HepG2 (cell line): ENCODE measurements around the gene ENSA. TPM values are rescaled to one million over a fixed set of nuclear protein-coding genes. Genes with fewer than 3 reads are reported as not detected.

ENCODE experiments used
- ATAC-seq: fragments of 200-7000 bp; cut with Tn5 transposase; 3 replicates; pipeline ENCODE4 v1.9.1; 2020; ENCODE audit warnings: mild to moderate bottlenecking, moderate library complexity
- Bru-seq: library from RNA; stranded (reverse); fragments of 400-500 nt; gene quantifications from one replicate; lab custom pipeline; 2021; lab: Mats Ljungman, UMichigan
- BruChase-seq, 2 experiments: library from RNA; stranded (reverse); fragments of 400-500 nt; gene quantifications; one replicate each; lab custom pipeline; 2021; lab: Mats Ljungman, UMichigan
- BruUV-seq: library from RNA; stranded (reverse); fragments of 400-500 nt; replicated peaks from 2 replicates; lab custom pipeline; 2021; lab: Mats Ljungman, UMichigan
- CTCF ChIA-PET: fragments of 300-600 bp; formaldehyde crosslinking; extraction: SDS; loops from one replicate; lab custom pipeline; 2021; ENCODE audit warnings: low total read pairs, inconsistent platforms, low intra/inter-chr PET ratio; lab: Yijun Ruan, JAX
- POLR2A ChIA-PET: fragments of 350-600 bp; sonication (Branson Sonifier 250); formaldehyde crosslinking; loops from one replicate; lab custom pipeline; 2020; ENCODE audit warnings: antibody characterized with exemption, inconsistent platforms; lab: Yijun Ruan, JAX
- DNase-seq: peaks from one replicate; pipeline ENCODE4 v3.0.0-alpha.2; 2015; ENCODE audit warnings: low spot score
- FAIRE-seq: peaks from 3 replicates; lab custom pipeline; 2011; peaks lifted over from hg19 to GRCh38; lab: Jason Lieb, UNC
- H2AFZ ChIP-seq: one replicate; pipeline ENCODE4 v1.6.1; 2011; ENCODE audit warnings: low read length, inconsistent platforms
- H3K27ac ChIP-seq: fragments of 300-600 bp; 3 replicates; pipeline ENCODE4 v1.8.0; 2011; ENCODE audit warnings: mixed run types, mild to moderate bottlenecking, mixed read lengths, low read length, inconsistent platforms; ENCODE audit not compliant: insufficient read depth; ENCODE audit errors: extremely low read length
- H3K27me3 ChIP-seq, 2 experiments: fragments of 200-600 bp in 1 of 2; 2 replicates in 1 of 2; 3 replicates in 1 of 2; pipeline versions ENCODE4 v1.6.0 to v1.8.0; 2011; ENCODE audit warnings: low read length in 2 of 2, mild to moderate bottlenecking in 2 of 2, moderate library complexity in 2 of 2, inconsistent platforms in 1 of 2; ENCODE audit not compliant: insufficient read depth in 2 of 2, control insufficient read depth in 1 of 2
- H3K36me3 ChIP-seq, 2 experiments: fragments of 200-600 bp in 1 of 2; replicated peaks in 1 of 2; 2 replicates in 1 of 2; 3 replicates in 1 of 2; pipeline versions ENCODE4 v1.5.1 to v1.8.0; 2011; ENCODE audit warnings: low read length in 2 of 2, inconsistent platforms in 1 of 2; ENCODE audit not compliant: insufficient read depth in 2 of 2, control insufficient read depth in 1 of 2
- H3K4me1 ChIP-seq: 2 replicates; pipeline ENCODE4 v1.5.1; 2012; ENCODE audit warnings: low read length, inconsistent platforms; ENCODE audit not compliant: insufficient read depth
- H3K4me2 ChIP-seq: 2 replicates; pipeline ENCODE4 v1.6.0; 2011; ENCODE audit warnings: low read depth, low read length, inconsistent platforms
- H3K4me3 ChIP-seq, 3 experiments: fragments of 200-600 bp in 1 of 3; sonication (generic), shearing (Covaris generic) in 1 of 3; replicated peaks in 1 of 3; 2 replicates each; pipeline ENCODE4 v1.5.1; 2011 to 2016; ENCODE audit warnings: low read length in 3 of 3, inconsistent platforms in 2 of 3, low read depth in 2 of 3, mild to moderate bottlenecking in 2 of 3, control low read depth in 1 of 3, mixed read lengths in 1 of 3; ENCODE audit not compliant: insufficient read depth in 1 of 3
- H3K79me2 ChIP-seq: one replicate; pipeline ENCODE4 v1.6.1; 2011; ENCODE audit warnings: low read length, inconsistent platforms; ENCODE audit not compliant: insufficient read depth
- H3K9ac ChIP-seq: 2 replicates; pipeline ENCODE4 v1.6.0; 2011; ENCODE audit warnings: mild to moderate bottlenecking, low read depth, low read length, inconsistent platforms; ENCODE audit not compliant: insufficient read depth
- H3K9me3 ChIP-seq: 2 replicates; pipeline ENCODE4 v1.5.1; 2012; ENCODE audit warnings: mild to moderate bottlenecking, low read length
- H4K20me1 ChIP-seq: 2 replicates; pipeline ENCODE4 v1.6.0; 2011; ENCODE audit warnings: inconsistent platforms, mild to moderate bottlenecking, low read length, moderate library complexity; ENCODE audit not compliant: insufficient read depth
- PAWR ChIP-seq: sonication (generic); formaldehyde crosslinking; IDR thresholded peaks from 2 replicates; pipeline ENCODE4 v1.4.0; 2020; ENCODE audit warnings: missing genetic modification reagents, mild to moderate bottlenecking, borderline replicate concordance
- ZUFSP ChIP-seq: sonication (generic); formaldehyde crosslinking; IDR thresholded peaks from 2 replicates; pipeline ENCODE4 v1.9.0; 2021; ENCODE audit warnings: missing genetic modification reagents, mild to moderate bottlenecking, borderline replicate concordance
- WGBS: methylation state at CpG from one replicate; pipeline ENCODE4 v1.1.6; 2017; ENCODE audit warnings: low lambda C conversion rate; 5-methylcytosine and 5-hydroxymethylcytosine counted together
- in situ Hi-C: cut with HindIII; loops from 2 replicates; pipeline ENCODE4 v1.10.0; 2017; ENCODE audit warnings: low pct_unique_long_range_greater_than_20kb; ENCODE audit not compliant: extremely low pct_ligation_motif_present
- intact Hi-C: fragments of 100-400 bp; cut with micrococcal nuclease; formaldehyde crosslinking; loops from one replicate; pipeline ENCODE4 v1.10.0; 2022; ENCODE audit not compliant: unreplicated experiment
- long read RNA-seq, 2 experiments: library from RNA in 1 of 2; library from polyadenylated mRNA in 1 of 2; stranded (forward) in 1 of 2; unstranded in 1 of 2; transcript quantifications; one replicate each; pipeline ENCODE4 v2.0.0, GENCODE V29; 2019 to 2022
- polyA minus RNA-seq, 3 experiments: library from RNA; depleted of rRNA, polyadenylated mRNA; stranded (reverse); fragments of >200 nt; gene quantifications; 2 replicates each; pipeline ENCODE4 v1.2.3, GENCODE V29; 2011; ENCODE audit warnings: low replicate concordance in 1 of 3
- polyA plus RNA-seq, 8 experiments: library from polyadenylated mRNA; depleted of rRNA in 3 of 8; stranded (reverse) in 7 of 8; unstranded in 1 of 8; fragments of >200 nt; fragmentation: Illumina TruSeq in 4 of 8; extraction: Trizol in 4 of 8; gene quantifications; 2 replicates each; pipeline versions ENCODE4 v1.2.1 to v1.2.3, GENCODE V29; 2011 to 2016; ENCODE audit warnings: low read depth in 4 of 8, missing spikeins in 1 of 8, mixed read lengths in 1 of 8; ENCODE audit not compliant: insufficient read depth in 1 of 8
- total RNA-seq, 5 experiments: library from RNA; depleted of rRNA; stranded (reverse); fragments of >200 nt; fragmentation: Illumina TruSeq; extraction: Trizol; gene quantifications; 2 replicates each; pipeline ENCODE4 v1.2.3, GENCODE V29; 2016; ENCODE audit warnings: low read depth in 1 of 5
- TF ChIP-seq, protein P1 (sequence below): sonication (generic); formaldehyde crosslinking; IDR thresholded peaks from 2 replicates; pipeline ENCODE4 v1.4.0; 2020; ENCODE audit warnings: low read depth, missing genetic modification reagents
- TF ChIP-seq, protein P2 (sequence below): sonication (generic); formaldehyde crosslinking; IDR thresholded peaks from 2 replicates; pipeline ENCODE4 v1.4.0; 2020; ENCODE audit warnings: mild to moderate bottlenecking, missing genetic modification reagents

ENSA gene, protein sequence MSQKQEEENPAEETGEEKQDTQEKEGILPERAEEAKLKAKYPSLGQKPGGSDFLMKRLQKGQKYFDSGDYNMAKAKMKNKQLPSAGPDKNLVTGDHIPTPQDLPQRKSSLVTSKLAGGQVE
- 111 and 137 TPM in 2 replicates for total RNA-seq (2016; rRNA removed; fragmentation: Illumina TruSeq; extraction: Trizol)
- total RNA-seq (2016; cell fraction: cytosol; rRNA removed; fragmentation: Illumina TruSeq; extraction: Trizol; ENCODE audit: low read depth) = 32.7 and 33.3 TPM in 2 replicates
- total RNA-seq (2016; cell fraction: insoluble cytoplasmic fraction; rRNA removed; fragmentation: Illumina TruSeq; extraction: Trizol) = 104 and 136 TPM in 2 replicates
- total RNA-seq (2016; cell fraction: membrane; rRNA removed; fragmentation: Illumina TruSeq; extraction: Trizol) = 71.0 and 79.7 TPM in 2 replicates
- total RNA-seq (2016; cell fraction: nucleus; rRNA removed; fragmentation: Illumina TruSeq; extraction: Trizol) = 59.2 and 64.7 TPM in 2 replicates
- polyA plus RNA-seq (2011; rRNA removed) = 54.5 and 55.1 TPM in 2 replicates
- 35.3 and 39.9 TPM in 2 replicates for polyA plus RNA-seq (2011; cell fraction: cytosol; rRNA removed)
- polyA plus RNA-seq (2011; cell fraction: nucleus; rRNA removed) = 18.3 and 19.1 TPM in 2 replicates
- 68.7 and 69.6 TPM in 2 replicates for polyA plus RNA-seq (2012)
- 46.8 and 50.7 TPM in 2 replicates for polyA plus RNA-seq (2016; cell fraction: cytosol; fragmentation: Illumina TruSeq; extraction: Trizol; ENCODE audit: low read depth)
- 203 and 211 TPM in 2 replicates for polyA plus RNA-seq (2016; cell fraction: insoluble cytoplasmic fraction; fragmentation: Illumina TruSeq; extraction: Trizol; ENCODE audit: low read depth)
- polyA plus RNA-seq (2016; cell fraction: membrane; fragmentation: Illumina TruSeq; extraction: Trizol; ENCODE audit: low read depth) = 87.0 and 96.1 TPM in 2 replicates
- polyA plus RNA-seq (2016; cell fraction: nucleus; fragmentation: Illumina TruSeq; extraction: Trizol; ENCODE audit: insufficient read depth, low read depth) = 97.2 and 103 TPM in 2 replicates
- polyA minus RNA-seq (2011; rRNA and poly(A)+ RNA removed; ENCODE audit: low replicate concordance) = 25.8 and 53.2 TPM in 2 replicates
- polyA minus RNA-seq (2011; cell fraction: cytosol; rRNA and poly(A)+ RNA removed) = 16.0 and 18.2 TPM in 2 replicates
- 34.9 and 47.6 TPM in 2 replicates for polyA minus RNA-seq (2011; cell fraction: nucleus; rRNA and poly(A)+ RNA removed)
- percentile 85 among the genes with signal in this experiment for Bru-seq, nascent RNA
- percentile 90 among the genes with signal in this experiment for BruChase-seq, experiment 1, labeled RNA remaining after a 6-hour chase
- BruChase-seq, experiment 2, labeled RNA remaining after a 2-hour chase = percentile 90 among the genes with signal in this experiment
- long read RNA-seq, experiment 1, transcript ENSA-201 (3 exons, 2,818 nt) = minor isoform, 22 of 70 reads
- long read RNA-seq, experiment 1, transcript ENSA-208 (4 exons, 2,085 nt) = major isoform, 38 of 70 reads
- long read RNA-seq, experiment 1, partial matches to known transcripts = 1 of 70 reads
- long read RNA-seq, experiment 1, other reads (novel, unspliced or antisense) = 5 of 70 reads
- long read RNA-seq, experiment 2, transcript ENSA-208 (4 exons, 2,085 nt) = major isoform, 111 of 240 reads
- long read RNA-seq, experiment 2, transcript ENSA-207 (2 exons, 703 nt) = minor isoform, 5 of 240 reads
- long read RNA-seq, experiment 2, transcript ENSA-201 (3 exons, 2,818 nt) = minor isoform, 57 of 240 reads
- long read RNA-seq, experiment 2, partial matches to known transcripts = 5 of 240 reads
- long read RNA-seq, experiment 2, other reads (novel, unspliced or antisense) = 55 of 240 reads

DNA sequence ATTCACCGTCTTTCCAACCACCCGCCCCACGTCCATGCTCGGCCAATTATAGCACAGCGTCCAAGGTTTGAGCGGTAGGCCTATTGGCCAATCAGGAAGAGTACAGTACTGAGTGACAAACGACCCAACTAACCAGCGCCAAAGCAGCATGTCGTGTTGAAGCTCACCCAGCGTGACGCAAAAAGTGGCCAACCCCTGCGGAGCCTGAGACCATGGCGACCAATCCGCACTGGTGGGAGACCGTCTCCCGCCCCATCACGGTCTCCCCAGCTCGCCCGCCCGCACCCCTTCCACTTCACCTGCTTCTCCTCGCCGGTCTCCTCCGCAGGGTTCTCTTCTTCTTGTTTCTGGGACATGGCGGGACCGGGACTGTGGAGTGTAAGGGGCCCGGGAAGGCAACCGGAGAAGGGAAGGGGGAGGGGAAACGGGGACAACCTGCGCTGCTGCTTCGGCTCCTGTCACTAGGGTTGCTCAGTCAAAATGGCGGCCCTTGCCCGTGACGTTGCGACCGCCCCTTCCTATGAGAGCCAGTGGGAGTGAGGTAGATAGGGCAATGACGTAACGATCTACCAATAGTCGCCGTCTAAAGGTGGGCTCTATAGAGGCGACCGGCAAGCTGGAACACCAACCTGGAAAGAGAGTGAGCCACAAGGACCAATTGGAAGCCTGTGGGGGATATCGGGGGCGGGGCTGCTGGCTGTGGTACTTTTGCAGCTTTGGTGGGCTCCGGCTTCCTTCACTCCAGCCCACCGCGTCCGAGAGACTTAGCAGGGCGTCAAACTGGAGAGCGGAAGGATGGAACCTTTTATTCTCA lies at the start of gene ENSA:
ENSA (minus strand) TSS at position 498 of the 814 bp plus-strand sequence; CDS start at position 356, 142 bp downstream.
- intact Hi-C loops = loop anchor here (10.0 kb wide), 2 partner anchors 65 to 185 kb away; partner anchors contain the start of gene GOLPH3L
- FAIRE-seq (peak; percentile 97), DNase-seq (peak; percentile 99), ATAC-seq (peak; percentile 96)
- Histone ChIP-seq H3K36me3 (peaks cover 6 to 32% of the 10 kb centered on the region in 2 experiments; a peak in 4 of 5 replicates), H3K4me3 (peak within 1 kb of the TSS; percentile 72 to 79 (median 76)), H3K4me2 (peak within 1 kb of the TSS; percentile 70), H3K9me3 (no peaks in the 10 kb centered on the region), H3K4me1 (peaks cover 25% of the 10 kb centered on the region), H3K79me2 (peaks cover 33% of the 10 kb centered on the region), H3K27ac (peak within 1 kb of the TSS; percentile 90), H3K27me3 (no peaks in the 10 kb centered on the region; a peak in 1 of 5 replicates), H3K9ac (peak within 1 kb of the TSS; percentile 87), H2AFZ (no peak within 1 kb of the TSS), H4K20me1 (no peaks in the 10 kb centered on the region)
- in situ Hi-C loops = loop anchor here (5.0 kb wide), 1 partner anchor 67 kb away; no protein-coding TSS in a partner anchor
- POLR2A ChIA-PET = interaction anchor here (0.6 to 3.8 kb wide), 28 partner anchors 9 to 377 kb away, joined by 3 to 92 read pairs (median 6); partner anchors contain the start of genes FALEC, GOLPH3L, MCL1 and MINDY1
- WGBS = 1% methylated on average over 37 of the region's 49 CpGs
- CTCF ChIA-PET = no interaction called here
- no TSS peak for BruUV-seq
- TF ChIP-seq, protein P1, sequence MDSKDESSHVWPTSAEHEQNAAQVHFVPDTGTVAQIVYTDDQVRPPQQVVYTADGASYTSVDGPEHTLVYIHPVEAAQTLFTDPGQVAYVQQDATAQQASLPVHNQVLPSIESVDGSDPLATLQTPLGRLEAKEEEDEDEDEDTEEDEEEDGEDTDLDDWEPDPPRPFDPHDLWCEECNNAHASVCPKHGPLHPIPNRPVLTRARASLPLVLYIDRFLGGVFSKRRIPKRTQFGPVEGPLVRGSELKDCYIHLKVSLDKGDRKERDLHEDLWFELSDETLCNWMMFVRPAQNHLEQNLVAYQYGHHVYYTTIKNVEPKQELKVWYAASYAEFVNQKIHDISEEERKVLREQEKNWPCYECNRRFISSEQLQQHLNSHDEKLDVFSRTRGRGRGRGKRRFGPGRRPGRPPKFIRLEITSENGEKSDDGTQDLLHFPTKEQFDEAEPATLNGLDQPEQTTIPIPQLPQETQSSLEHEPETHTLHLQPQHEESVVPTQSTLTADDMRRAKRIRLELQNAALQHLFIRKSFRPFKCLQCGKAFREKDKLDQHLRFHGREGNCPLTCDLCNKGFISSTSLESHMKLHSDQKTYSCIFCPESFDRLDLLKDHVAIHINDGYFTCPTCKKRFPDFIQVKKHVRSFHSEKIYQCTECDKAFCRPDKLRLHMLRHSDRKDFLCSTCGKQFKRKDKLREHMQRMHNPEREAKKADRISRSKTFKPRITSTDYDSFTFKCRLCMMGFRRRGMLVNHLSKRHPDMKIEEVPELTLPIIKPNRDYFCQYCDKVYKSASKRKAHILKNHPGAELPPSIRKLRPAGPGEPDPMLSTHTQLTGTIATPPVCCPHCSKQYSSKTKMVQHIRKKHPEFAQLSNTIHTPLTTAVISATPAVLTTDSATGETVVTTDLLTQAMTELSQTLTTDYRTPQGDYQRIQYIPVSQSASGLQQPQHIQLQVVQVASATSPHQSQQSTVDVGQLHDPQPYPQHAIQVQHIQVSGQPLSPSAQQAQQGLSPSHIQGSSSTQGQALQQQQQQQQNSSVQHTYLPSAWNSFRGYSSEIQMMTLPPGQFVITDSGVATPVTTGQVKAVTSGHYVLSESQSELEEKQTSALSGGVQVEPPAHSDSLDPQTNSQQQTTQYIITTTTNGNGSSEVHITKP (CRISPR knock-in tag) = no peak
- TF ChIP-seq, protein P2, sequence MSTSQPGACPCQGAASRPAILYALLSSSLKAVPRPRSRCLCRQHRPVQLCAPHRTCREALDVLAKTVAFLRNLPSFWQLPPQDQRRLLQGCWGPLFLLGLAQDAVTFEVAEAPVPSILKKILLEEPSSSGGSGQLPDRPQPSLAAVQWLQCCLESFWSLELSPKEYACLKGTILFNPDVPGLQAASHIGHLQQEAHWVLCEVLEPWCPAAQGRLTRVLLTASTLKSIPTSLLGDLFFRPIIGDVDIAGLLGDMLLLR = peak; percentile 42; the same call in 1 of the 2 replicates
- TF ChIP-seq PAWR (CRISPR knock-in tag) (no peak), ZUFSP (CRISPR knock-in tag) (no peak)
